ENCODE results near the gene ARIH1. TPM values are rescaled to one million over a fixed set of nuclear protein-coding genes. Genes with fewer than 3 reads are reported as not detected.

The ARIH1 gene
- total and polyA plus RNA-seq, 10 donors: 14.8 to 171 (median 62.7) TPM

- Histone ChIP-seq H3K4me1 (peaks cover 0 to 33% (median 9%) of the 10 kb centered on the region in 6 donors), H3K4me3 (no peak overlapping the region), H3K36me3 (no peaks in the 10 kb centered on the region), H3K27ac (no peak overlapping the region), H3K9me3 (no peaks in the 10 kb centered on the region), H3K27me3 (replicated peaks in 1 of 7) (no peaks in the 10 kb centered on the region)
- no peak for DNase-seq
- intact Hi-C loops (cut with DNase I; ENCODE audit: low total_unique reads): no loop called here
- WGBS, 5 donors: 91 to 99% (median 97%) methylated on average over 3 of the region's 3 CpGs
- TF ChIP-seq POLR2A (IDR thresholded peaks at IDR 0.05) (no peak), POLR2AphosphoS5 (IDR thresholded peaks at IDR 0.05) (no peak), CTCF (IDR thresholded peaks at IDR 0.05 in 8 of 11, conservative IDR thresholded peaks at IDR 0.05 in 3 of 11) (no peak)
These were observed 13.7 kb upstream of the ARIH1 start for GRCh38 chr15:72460402-72460801.

- whole genome bisulfite sequencing, 5 donors: 92 to 98% (median 94%) methylated on average over 2 of the region's 2 CpGs
- intact Hi-C loops (cut with DNase I; ENCODE audit: low total_unique reads): no loop called here
- DNase-seq: no peak
- Histone ChIP-seq H3K4me3 (no peak overlapping the region), H3K27me3 (replicated peaks in 1 of 7) (no peaks in the 10 kb centered on the region), H3K36me3 (no peaks in the 10 kb centered on the region), H3K27ac (peak overlapping the region in 3 of 8 donors; percentile 26 to 57 (median 34)), H3K9me3 (no peaks in the 10 kb centered on the region), H3K4me1 (peaks cover 0 to 33% (median 9%) of the 10 kb centered on the region in 6 donors)
- TF ChIP-seq CTCF (IDR thresholded peaks at IDR 0.05 in 8 of 11, conservative IDR thresholded peaks at IDR 0.05 in 3 of 11) (no peak), POLR2A (IDR thresholded peaks at IDR 0.05) (no peak), POLR2AphosphoS5 (IDR thresholded peaks at IDR 0.05) (no peak)
These were observed 10.4 kb upstream of the ARIH1 start for GRCh38 chr15:72463702-72464101.

- no peaks in the 10 kb centered on the region for H3K36me3 ChIP-seq
- WGBS, 5 donors: 72 to 78% (median 77%) methylated on average over 7 of the region's 7 CpGs
- DNase-seq: no peak
- peak overlapping the region in 4 of 8 donors; percentile 14 to 57 (median 30) for H3K27ac ChIP-seq
- peak overlapping the region in 1 of 8 donors; percentile 20 for H3K4me3 ChIP-seq
- H3K9me3 ChIP-seq: no peaks in the 10 kb centered on the region
- intact Hi-C loops (cut with DNase I; ENCODE audit: low total_unique reads): no loop called here
- peaks cover 0 to 33% (median 9%) of the 10 kb centered on the region in 6 donors for H3K4me1 ChIP-seq
- no peaks in the 10 kb centered on the region for H3K27me3 ChIP-seq (replicated peaks in 1 of 7)
- TF ChIP-seq POLR2AphosphoS5 (IDR thresholded peaks at IDR 0.05) (no peak), POLR2A (IDR thresholded peaks at IDR 0.05) (no peak), CTCF (IDR thresholded peaks at IDR 0.05 in 8 of 11, conservative IDR thresholded peaks at IDR 0.05 in 3 of 11) (no peak)
These were observed 9.9 kb upstream of the ARIH1 start for GRCh38 chr15:72464251-72464650.

- Histone ChIP-seq H3K4me1 (peaks cover 1 to 23% (median 10%) of the 10 kb centered on the region in 6 donors), H3K27ac (no peak overlapping the region), H3K4me3 (no peak overlapping the region), H3K9me3 (no peaks in the 10 kb centered on the region), H3K27me3 (replicated peaks in 1 of 7) (no peaks in the 10 kb centered on the region), H3K36me3 (peaks cover 0 to 6% (median 0%) of the 10 kb centered on the region in 6 donors)
- no peak for TF ChIP-seq POLR2A (IDR thresholded peaks at IDR 0.05)
- no peak for TF ChIP-seq POLR2AphosphoS5 (IDR thresholded peaks at IDR 0.05)
- no peak for TF ChIP-seq CTCF (IDR thresholded peaks at IDR 0.05 in 8 of 11, conservative IDR thresholded peaks at IDR 0.05 in 3 of 11)
- intact Hi-C loops (cut with DNase I; ENCODE audit: low total_unique reads): no loop called here
- DNase-seq: no peak
- WGBS, 5 donors: 89 to 99% (median 95%) methylated on average over 3 of the region's 3 CpGs
These were observed 6.0 kb upstream of the ARIH1 start for GRCh38 chr15:72468103-72468502.

Data from spleen (tissue), 11 donors.